Coronary artery (tissue), 2 donors: ENCODE results near the gene FYB2.

Experiments
- DNase-seq: peaks from one replicate; pipeline ENCODE4 v3.0.0-alpha.2; 2017; ENCODE audit warnings: low spot score
- H3K27ac ChIP-seq, 2 donors: fragments of 200-600 bp; sonication (generic); one replicate each; pipeline ENCODE4 v1.5.1; 2016 to 2019
- H3K4me3 ChIP-seq: fragments of 200-600 bp; sonication (generic); 2 replicates; pipeline ENCODE4 v1.5.1; 2016; ENCODE audit warnings: mild to moderate bottlenecking, moderate library complexity
- TF ChIP-seq, protein P1 (sequence below): fragments of 200-600 bp; sonication (generic); IDR thresholded peaks from one replicate; pipeline ENCODE4 v1.5.1; 2019; ENCODE audit warnings: antibody characterized with exemption

The FYB2 gene

DNA sequence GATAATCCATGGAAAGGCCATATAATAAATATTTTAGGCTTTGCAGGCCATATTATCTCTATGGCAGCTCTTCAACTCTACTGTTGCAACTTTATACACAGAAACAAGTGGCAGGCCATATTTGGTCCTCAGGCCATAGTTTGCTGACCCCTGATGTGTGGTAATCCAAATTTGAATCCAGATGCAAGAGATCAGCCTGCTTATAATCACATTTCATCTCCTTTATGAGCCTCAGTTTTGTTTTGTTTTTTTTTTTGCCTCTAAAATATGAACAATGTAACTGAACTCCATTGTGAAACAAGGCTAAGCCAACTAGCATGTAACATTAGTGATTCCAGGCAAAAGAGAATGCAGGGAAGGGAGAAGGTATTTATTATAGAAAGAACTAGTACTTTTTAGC, 92.5 kb downstream of the FYB2 start:
- TF ChIP-seq, protein P1, sequence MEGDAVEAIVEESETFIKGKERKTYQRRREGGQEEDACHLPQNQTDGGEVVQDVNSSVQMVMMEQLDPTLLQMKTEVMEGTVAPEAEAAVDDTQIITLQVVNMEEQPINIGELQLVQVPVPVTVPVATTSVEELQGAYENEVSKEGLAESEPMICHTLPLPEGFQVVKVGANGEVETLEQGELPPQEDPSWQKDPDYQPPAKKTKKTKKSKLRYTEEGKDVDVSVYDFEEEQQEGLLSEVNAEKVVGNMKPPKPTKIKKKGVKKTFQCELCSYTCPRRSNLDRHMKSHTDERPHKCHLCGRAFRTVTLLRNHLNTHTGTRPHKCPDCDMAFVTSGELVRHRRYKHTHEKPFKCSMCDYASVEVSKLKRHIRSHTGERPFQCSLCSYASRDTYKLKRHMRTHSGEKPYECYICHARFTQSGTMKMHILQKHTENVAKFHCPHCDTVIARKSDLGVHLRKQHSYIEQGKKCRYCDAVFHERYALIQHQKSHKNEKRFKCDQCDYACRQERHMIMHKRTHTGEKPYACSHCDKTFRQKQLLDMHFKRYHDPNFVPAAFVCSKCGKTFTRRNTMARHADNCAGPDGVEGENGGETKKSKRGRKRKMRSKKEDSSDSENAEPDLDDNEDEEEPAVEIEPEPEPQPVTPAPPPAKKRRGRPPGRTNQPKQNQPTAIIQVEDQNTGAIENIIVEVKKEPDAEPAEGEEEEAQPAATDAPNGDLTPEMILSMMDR = no peak

DNA sequence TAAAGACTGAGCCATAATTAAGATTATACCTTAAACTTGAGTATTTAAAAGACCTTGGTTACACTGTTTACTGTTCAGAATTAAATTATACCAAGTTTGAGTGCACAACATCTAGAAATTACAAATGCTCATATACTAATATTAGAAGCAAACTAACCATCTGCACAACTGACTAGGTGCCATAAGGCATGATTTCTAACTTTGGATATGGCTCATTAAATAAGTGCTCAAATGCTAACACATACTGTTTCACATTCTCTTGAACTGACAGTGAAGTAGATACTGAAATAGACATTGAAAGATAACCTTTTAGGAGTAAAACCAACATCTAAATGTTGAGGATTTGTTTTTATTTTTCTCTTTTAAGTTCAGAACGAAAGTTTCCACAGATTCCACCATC, 100.0 kb downstream of the FYB2 start:
- no peak overlapping the region for H3K4me3 ChIP-seq
- no peak overlapping the region for H3K27ac ChIP-seq
- no peak for DNase-seq
- TF ChIP-seq, protein P1 = no peak

More for the DNA sequence above, 92.5 kb downstream of the FYB2 start:
- H3K4me3 ChIP-seq = no peak overlapping the region
- H3K27ac ChIP-seq = no peak overlapping the region
- DNase-seq = no peak

DNA sequence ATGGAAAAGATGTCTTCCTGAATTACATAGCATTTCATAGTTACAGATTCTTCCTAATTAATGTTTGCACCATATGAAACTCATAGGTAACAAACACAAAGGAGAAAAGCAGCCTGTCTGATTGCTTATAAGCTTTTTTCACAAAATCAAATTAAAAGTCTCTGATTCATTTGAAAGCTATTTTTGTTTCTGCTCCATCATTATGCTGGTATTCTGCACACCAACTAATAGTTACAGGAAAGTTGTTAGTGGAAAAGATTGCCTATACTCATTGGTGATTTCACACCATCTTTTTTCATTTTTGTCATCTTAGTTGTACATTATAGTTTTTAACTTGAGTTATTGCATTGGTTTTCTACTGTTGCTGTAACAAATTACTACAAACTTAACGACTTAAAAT, 104.0 kb downstream of the FYB2 start:
- no peak overlapping the region for H3K27ac ChIP-seq
- DNase-seq = no peak
- H3K4me3 ChIP-seq = no peak overlapping the region
- TF ChIP-seq, protein P1 = no peak

DNA sequence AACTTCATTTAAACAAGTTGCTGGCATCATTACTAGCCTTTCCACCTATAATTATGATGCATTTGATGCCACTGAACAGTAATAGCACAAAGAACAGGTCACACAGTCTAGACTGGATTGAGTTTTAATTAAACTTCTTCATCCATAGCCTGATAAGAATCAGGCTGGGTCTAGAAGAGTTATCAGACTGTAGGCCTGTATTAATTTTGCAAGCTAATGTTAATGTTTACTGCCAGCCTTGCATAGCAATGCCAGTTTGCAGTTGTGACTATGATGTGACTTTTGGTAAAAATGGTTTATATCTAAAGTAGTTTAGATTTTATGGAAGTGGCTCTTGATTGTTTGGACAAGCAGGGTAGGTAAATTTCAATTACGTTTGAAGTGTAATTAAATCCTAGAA, 106.1 kb downstream of the FYB2 start:
- no peak for DNase-seq
- Histone ChIP-seq H3K4me3 (no peak overlapping the region), H3K27ac (no peak overlapping the region)
- TF ChIP-seq, protein P1 = no peak

DNA sequence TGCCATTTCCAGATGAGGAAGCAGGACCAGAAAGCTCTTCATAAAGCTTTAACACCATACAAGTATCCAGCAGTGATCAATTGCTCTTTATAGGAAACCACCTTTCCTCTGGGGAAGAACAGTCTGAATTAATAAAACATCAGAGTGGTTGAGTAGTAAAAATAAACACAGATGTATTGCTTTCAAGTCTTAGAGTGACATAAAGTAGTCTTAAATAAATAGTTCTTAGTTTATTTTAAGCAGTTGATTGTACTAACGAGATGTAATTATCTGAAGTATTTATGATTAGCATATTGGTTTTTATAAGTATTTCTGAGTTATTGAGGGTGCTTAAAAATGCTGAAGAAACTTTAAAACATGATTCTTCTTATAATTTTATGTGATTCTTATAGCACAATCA, 107.1 kb downstream of the FYB2 start:
- Histone ChIP-seq H3K27ac (no peak overlapping the region), H3K4me3 (no peak overlapping the region)
- TF ChIP-seq, protein P1 = no peak
- DNase-seq = no peak

DNA sequence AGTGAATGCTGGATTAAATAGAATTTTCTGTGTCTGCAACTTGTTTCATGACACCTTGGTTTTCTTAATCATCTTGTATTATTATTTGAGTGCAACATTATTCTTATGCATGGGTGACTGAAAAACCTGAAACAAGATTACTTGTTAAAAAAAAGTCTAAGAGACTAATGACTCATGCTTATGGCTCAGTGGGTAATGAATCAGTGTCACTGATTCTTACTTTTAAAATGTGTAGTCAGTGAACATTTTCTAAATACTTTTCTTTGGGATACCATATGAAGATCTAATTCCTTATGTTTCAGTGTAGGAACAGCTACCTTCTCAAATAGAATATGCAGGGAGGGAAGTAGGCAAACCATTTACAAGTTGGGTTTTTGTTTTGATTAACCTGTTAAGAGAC, 108.6 kb downstream of the FYB2 start:
- no peak overlapping the region for H3K4me3 ChIP-seq
- no peak for DNase-seq
- H3K27ac ChIP-seq = no peak overlapping the region
- TF ChIP-seq, protein P1 = no peak

DNA sequence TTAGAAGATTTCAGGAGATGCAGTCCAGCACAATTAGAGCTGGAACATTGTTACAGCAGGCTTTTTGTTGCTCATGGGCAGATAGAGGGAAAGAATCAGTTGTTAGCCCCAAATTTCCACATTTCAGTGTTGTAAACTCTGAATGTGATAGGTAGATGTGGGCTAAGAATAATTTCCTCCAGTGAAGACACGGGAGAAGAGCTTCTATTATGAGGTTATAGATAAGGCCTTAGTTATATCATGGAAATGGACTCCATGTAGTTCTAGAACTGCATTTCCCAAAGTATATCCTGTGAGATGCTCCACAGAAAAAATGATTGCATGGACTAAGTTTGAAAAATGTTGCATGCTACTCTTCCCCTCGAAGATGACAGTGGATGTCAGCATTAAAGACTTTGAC, 109.2 kb downstream of the FYB2 start:
- H3K27ac ChIP-seq = no peak overlapping the region
- DNase-seq = no peak
- H3K4me3 ChIP-seq = no peak overlapping the region
- TF ChIP-seq, protein P1 = no peak
